GM21515 (cell line): Measurements from ENCODE around the gene PRPF8.

Experiments
- ATAC-seq: cut with Tn5 transposase; IDR thresholded peaks from one replicate; pipeline ENCODE4 v1.9.1; 2021; ENCODE audit not compliant: unreplicated experiment

PRPF8 gene

GRCh38 chr17:1627982-1628855, 56.4 kb downstream of the PRPF8 start, which contains the start of gene SLC43A2:
Gene SLC43A2 (minus strand): TSS chr17:1628834. CDS start chr17:1627874, 960 bp downstream.
- ATAC-seq: peak; percentile 46

DNA sequence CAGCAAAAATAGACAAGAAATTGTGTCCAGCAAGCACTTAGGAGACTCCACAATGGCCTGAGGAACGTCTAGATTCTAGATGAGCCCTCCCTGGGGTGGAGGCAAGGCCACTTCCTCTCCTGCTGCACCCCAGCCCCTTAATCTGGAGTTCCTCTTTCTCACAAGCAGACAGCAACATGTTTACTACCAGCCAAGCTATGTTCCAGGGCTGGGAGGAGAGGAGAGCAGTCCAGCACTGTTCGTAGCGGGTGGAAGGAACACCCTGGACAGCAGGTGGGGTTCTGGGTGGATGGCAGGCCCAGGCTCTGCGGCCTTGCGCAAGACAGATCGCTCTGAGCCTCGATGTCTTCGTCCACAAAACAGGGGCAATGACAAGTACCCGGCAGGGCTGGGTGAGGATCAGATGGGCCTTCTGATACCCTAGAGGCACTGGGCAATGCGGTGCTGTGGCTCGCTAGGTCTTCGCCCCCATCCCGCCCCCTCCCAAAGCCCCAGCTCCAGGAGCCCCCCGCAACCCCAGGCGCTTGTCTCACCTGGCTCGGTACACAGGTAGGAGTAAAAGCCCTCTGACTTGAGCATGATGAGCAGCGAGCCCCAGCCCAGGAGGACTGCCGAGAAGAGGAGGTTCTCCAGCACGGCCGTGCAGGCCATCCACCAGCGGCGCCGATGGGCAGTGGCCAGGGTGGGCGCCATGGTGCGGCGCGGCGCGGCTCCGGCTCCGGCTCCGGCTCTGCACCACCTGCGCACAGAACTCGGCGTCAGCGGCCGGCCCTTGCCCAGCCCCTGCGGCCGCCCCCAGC, 57.3 kb downstream of the PRPF8 start:
- no peak for ATAC-seq

DNA sequence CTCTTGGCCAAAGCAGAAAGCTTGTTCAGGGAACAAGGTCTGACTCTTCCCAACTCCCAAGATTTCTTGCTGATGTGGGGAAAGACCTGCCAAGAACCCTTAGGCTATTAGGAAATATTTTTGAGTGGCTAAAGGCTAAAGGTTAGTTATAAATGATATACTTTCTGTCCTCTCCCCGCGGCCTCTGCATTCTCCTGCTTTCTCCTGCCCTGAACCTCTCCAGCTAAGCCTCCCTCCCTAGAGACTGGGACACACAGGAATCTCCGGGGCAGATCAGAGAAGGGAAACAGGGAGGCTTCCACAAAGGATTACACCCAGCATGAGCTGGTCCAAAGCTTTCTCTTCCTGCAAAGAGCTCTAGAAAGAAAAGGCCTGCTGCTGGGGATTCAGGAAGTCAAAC, 58.3 kb downstream of the PRPF8 start:
- ATAC-seq: no peak

GRCh38 chr17:1625581-1625980, 59.1 kb downstream of the PRPF8 start:
- ATAC-seq: no peak

DNA sequence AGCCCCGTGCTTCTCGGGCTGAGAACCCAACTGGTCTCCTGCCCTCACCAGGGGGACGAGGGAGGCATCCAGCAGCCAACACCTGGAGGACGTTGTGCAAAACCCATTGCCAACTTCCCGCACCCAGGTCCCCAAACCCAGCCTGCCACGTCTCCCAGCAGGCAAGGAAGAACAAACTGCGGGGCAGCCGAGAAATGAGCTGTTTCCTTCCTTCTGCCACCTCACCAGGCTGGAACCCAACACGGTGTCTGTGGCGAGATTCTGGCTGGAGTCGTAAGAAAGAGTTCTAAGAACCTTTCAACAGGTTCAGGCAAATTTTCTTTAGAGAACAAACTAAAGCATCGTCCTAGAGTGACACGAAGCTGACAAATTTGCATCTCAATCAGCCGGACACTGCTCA, 59.6 kb downstream of the PRPF8 start:
- no peak for ATAC-seq

GRCh38 chr17:1624650-1625049, 60.0 kb downstream of the PRPF8 start:
- no peak for ATAC-seq

GRCh38 chr17:1623057-1623630, 61.5 kb downstream of the PRPF8 start:
- ATAC-seq: no peak

GRCh38 chr17:1621273-1621954, 63.3 kb downstream of the PRPF8 start:
- no peak for ATAC-seq

DNA sequence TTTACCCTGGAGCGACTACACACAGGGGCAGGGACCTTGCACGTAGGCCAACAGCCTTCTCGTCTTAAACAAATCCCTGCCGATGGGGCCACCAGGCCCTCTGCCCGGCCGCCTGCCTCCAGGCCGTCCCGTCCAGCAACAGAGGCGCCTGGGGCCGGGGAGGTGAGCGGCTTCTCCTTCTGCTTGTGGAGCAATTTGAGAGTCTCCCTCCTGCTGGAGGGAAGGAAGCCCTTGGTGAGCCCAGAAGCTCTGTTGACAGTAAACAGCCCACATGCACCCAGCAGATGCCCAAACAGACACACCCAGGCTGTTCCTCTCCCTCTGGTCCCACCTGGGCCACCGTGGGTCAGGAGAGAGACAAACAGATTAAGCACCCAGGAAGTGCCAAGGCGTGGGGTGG, 64.2 kb downstream of the PRPF8 start:
- no peak for ATAC-seq

GRCh38 chr17:1617620-1618174, 67.0 kb downstream of the PRPF8 start:
- ATAC-seq: no peak

DNA sequence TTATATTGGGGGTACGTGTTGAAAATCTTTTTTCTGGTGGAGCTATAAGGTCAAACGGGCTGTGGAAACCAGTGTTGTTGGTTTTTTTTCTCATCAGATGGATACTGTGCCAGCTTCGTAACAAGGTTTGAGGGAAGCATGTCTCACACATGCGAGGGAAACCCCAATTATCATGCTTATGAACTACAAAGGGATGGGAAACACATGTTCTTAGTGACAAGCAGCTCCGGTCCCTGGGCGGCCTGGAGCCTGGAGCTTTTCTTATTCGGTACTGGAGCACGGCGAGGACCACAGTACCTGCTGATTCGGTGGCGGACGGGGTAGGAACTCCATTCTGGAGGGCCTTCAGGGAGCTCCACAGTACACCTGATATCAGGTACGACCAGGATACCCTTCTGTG, 68.6 kb downstream of the PRPF8 start:
- no peak for ATAC-seq

- no peak for ATAC-seq
These were observed 72.3 kb downstream of the PRPF8 start for GRCh38 chr17:1612400-1612799.

DNA sequence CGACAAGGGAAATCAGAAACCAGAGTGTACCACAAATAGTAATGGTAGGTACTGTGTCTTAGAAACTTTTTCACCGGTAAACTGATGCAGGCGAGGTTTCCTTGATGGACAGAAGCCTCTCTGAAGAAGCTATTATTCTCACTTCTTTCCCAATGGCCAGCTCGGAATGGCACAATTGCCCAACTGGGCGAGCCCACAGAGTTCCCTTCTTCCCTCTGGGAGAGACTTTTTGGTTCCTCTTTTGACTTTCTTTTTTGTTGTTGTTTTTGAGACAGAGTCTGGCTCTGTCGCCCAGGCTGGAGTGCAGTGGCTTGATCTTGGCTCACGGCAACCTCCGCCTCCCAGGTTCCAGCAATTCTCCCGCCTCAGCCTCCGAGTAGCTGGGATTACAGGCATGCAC, 73.0 kb downstream of the PRPF8 start:
- no peak for ATAC-seq

DNA sequence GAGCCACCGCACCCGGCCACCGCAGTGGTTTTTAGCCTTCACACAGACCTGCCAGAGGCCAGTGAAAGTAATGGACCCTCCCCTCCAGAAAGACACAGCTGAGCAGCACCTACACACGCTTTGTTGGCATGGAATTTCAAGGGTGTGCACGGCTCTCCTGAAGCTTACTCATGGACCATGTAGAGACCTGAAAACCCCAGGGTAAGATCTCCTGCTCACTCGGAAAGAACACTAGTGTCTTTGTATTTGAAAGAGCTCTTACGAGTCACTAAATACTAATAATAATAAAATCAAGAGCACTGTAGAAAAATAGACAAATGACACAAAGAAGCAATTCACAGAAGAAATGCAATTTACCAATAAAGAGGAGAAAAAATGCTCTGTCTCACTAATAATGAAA, 76.0 kb downstream of the PRPF8 start:
- no peak for ATAC-seq

- no peak for ATAC-seq
These were observed 76.7 kb downstream of the PRPF8 start for GRCh38 chr17:1607971-1608320.

DNA sequence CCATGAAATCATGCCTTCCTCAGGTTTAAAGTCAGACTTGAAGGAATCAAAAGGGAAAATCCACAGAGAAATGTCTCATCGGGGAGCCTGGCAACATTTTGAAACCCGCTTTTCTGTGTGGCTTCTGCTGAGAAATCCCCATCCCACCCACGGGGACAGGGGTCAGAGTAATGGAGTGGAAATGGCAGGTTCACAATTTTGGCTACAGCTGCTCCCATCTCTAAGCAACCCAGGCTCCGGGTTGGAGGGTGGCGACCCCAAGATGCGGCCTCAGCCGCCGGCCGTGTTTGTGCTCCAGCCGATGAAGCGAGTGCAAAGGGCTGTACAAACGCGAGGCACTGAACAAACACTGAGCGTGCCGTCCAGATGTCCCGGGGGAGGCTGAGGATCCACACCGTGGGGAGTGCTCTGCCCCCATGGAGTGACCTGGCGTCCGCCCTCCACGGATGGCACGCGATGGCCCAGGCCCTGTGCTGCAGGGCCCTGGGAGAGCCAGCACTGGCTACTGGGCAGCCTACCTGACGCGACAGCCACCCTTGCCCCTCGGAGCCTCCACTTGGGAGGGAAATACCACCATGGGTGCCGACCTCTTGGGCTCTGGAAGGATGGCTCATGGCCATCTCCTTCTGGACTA, 78.2 kb downstream of the PRPF8 start:
- no peak for ATAC-seq

DNA sequence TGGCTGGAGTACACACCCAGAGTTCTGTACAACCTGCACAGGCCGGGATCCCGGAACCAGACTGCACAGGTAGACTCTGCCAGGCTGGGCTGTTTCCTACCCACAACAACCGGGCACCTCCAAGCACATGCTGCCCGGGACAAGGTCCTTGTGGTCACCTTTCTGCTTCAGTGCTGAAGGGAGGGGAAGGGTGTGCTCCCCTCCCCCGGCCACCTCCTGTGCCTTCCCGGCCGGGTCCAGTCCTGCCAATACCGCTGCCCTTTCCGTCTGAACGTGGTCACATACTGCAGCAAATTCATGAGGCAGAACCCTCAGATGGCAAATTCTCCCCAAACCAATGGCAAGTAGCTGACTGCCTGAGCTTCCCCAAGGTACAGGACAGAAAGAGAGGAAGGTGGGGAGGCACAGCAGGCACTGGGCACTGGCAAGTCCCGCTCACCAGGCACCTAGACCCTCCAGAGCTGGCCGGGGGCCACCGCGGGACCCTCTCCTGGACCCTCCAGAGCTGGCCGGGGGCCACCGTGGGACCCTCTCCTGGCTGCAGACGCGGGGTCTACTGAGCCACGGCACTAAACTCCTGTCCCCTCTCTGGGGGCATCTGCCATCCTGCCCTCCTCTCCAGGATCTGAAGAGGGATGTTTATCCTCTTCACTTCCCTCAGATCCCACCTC, 78.9 kb downstream of the PRPF8 start:
- no peak for ATAC-seq

- ATAC-seq: no peak
These were observed 79.7 kb downstream of the PRPF8 start for GRCh38 chr17:1604831-1605528.

GRCh38 chr17:1601571-1601970, 83.1 kb downstream of the PRPF8 start:
- no peak for ATAC-seq
